HG03342 (cell line): ENCODE data around the gene SH3TC1.

Experiments used
- ATAC-seq: cut with Tn5 transposase; IDR thresholded peaks from one replicate; pipeline ENCODE4 v1.9.1; 2021; ENCODE audit warnings: mild to moderate bottlenecking, moderate library complexity; ENCODE audit not compliant: unreplicated experiment

SH3TC1 gene

GRCh38 chr4:8274066-8274652 is 75.1 kb downstream of the SH3TC1 start:
- no peak for ATAC-seq

- ATAC-seq, result no peak
These were observed 75.9 kb downstream of the SH3TC1 start for GRCh38 chr4:8274765-8275547.

- ATAC-seq, result no peak
These were observed 76.4 kb downstream of the SH3TC1 start for GRCh38 chr4:8275548-8275910.

DNA sequence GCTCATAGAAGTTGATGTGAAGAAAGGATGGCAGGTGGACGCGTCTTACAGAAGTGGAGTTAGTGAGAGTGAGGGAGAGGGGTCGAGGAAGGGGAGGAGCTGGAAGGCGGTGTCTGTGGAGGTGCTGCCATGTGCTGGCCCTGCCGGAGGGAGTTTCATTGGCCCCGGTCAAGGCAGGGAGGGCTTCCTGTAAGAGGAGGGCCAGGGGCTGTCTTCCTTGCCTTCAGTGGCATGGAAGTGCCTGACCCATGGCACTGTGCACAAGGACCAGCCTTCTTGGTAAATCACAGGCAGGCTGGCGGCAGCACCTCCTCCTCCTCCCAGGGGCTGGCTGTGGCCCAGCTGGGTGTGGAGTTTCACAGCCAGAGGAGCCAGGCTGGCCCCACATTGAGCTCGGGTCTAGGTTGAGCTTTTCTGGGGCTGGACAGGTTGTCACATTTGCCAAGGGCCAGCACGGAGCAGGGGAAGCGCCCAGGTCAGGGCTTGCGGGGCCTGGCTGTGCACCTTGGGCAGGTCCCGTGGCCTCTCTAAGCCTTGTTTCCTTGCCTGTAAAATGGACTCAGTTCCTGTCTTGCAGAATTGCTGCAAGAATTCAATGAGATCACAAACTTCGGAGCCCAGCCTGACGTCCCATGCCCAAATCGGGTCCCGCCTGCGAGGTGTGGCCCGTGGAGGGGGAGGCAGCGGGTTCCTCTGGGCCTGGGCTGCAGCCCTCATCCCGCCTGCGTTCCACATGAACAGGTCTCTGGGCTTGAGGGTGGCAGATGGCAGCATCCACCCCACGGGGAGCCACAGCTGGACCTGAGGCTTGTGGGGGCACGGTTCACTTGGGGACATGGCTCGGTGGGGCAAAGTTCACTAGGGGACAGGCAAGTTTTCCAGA is 77.5 kb downstream of the SH3TC1 start:
- ATAC-seq, result no peak

- ATAC-seq, result no peak
These were observed 78.4 kb downstream of the SH3TC1 start for GRCh38 chr4:8277356-8278008.

- no peak for ATAC-seq
These were observed 78.9 kb downstream of the SH3TC1 start for GRCh38 chr4:8278009-8278395.

DNA sequence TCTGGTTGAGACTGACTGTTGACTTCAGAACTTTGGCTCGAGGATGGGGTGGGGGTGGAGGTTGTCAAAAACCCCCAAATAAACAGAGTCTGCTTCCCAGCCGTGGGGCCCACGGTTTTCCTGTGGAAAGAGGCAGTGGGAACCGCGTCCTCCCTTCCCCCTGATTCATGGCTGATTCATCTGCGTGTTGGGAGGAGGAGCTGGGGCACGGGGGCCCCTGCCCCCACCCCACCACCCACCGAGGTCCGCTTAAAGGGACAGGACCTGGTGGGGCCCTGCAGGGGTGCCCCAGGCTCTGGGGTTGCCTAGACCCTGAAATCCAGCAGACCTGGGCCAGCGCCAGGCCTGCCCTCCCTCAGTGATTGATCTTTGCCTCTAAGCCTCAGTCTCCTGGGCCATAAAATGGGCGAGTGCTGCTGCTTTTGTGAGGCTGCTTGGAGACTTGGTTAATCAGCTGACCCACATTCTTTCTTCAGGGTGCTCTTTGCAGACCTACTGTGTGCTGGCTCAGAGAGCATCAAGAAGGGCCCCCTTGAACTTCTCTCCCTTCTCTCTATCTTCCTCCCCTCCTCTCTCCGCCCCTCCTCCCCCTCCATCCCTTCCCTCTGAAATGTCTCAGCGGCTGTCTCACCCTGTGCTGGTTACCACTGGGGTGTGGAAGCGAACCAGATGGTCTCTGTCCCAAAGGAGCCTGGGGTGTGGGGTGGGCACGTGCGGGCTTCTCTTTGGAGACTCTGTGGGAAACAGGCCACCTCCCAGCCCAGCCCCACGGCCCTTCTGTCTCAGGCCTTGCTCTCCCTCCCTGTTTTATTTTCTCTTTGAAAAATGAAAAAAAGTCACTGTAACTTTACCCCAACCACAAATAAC is 79.6 kb downstream of the SH3TC1 start:
- ATAC-seq, result no peak

GRCh38 chr4:8279321-8280157 is 80.4 kb downstream of the SH3TC1 start:
- ATAC-seq, result no peak

GRCh38 chr4:8280158-8280875 is 81.2 kb downstream of the SH3TC1 start:
- no peak for ATAC-seq

- ATAC-seq, result no peak
These were observed 81.9 kb downstream of the SH3TC1 start for GRCh38 chr4:8280876-8281440.

GRCh38 chr4:8281519-8282133 is 82.5 kb downstream of the SH3TC1 start:
- ATAC-seq, result no peak

GRCh38 chr4:8282134-8282641 is 83.1 kb downstream of the SH3TC1 start:
- no peak for ATAC-seq

DNA sequence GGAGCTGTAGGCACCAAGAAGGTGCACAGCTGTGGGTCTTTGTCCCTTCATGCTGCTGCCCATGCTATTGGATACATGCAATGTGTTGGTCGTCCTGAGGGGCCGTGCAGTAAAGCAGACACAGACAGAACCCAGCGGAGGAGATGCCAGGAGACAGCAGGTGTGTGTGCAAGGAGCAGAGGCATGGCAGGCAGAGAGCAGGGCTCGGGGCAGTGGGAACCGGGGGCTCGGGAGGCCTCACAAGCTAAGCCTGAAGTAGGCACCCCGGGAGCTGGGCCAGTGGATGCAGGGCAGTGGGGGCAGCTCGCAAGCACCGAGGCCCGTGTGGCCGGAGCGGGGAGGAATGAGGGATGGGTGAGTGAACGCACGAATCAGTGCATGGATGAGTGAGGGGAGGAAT is 83.7 kb downstream of the SH3TC1 start:
- no peak for ATAC-seq

DNA sequence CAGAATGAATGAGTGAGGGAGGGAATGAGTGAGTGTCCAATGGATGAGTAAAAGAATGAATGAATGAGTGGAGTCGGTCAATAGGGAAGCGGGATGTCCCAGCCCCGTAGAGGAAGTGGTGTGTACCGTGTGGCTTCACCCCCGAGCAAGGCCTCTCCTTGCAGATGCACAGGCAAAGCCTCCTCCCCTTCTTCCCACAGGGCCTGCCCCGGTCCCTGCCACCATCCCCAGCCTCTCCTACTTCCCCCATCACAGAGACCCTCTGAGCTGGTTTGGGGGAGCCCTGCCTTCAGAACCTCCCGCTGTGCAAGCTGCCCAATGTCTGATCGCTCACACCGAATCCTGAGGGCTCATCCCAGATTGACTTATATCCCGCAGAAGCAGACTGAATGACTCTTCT is 84.1 kb downstream of the SH3TC1 start:
- no peak for ATAC-seq

DNA sequence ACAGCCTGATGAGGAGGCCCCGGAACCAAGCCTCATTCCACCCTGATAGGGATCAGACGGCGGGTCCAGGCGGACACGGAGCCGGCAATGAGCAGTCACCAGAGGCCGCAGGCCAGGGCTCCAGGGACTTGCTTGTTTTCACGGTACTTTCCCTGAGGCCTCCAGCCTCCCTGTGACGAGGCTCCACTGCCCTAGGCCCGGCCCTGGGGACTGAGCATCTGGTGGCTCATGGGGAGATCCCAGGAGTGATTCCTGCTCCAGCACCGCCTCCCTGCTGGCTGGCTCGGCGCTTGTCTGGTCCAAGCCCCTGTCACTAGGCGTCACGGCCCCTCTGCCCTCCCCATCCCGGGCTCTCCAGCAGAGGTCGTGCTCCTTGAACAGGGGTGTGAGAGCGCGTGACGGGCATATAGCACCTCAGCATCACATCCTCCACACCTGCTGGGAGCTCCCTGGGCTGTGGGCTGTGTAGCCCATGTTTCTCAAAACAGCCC is 84.6 kb downstream of the SH3TC1 start:
- no peak for ATAC-seq

DNA sequence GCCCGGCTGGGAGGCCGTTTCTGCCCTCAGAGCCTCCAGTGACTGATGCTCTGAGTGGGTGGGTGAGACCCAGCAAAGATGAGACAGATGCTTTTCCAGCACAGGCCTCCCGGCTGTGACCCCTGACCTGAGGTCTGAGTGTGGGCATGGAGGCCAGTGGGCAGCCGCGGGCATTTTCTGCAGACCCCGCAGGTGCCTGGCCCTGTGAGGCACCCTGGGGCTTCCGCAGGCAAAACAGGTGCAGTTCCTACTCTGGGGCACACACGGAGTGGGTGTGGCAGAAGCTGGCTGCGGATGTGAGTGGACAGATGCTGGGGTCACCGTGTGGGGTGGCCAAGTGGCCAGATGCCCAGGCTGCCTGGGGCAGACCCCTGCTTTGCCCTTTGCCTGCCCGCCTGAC is 85.3 kb downstream of the SH3TC1 start:
- no peak for ATAC-seq

DNA sequence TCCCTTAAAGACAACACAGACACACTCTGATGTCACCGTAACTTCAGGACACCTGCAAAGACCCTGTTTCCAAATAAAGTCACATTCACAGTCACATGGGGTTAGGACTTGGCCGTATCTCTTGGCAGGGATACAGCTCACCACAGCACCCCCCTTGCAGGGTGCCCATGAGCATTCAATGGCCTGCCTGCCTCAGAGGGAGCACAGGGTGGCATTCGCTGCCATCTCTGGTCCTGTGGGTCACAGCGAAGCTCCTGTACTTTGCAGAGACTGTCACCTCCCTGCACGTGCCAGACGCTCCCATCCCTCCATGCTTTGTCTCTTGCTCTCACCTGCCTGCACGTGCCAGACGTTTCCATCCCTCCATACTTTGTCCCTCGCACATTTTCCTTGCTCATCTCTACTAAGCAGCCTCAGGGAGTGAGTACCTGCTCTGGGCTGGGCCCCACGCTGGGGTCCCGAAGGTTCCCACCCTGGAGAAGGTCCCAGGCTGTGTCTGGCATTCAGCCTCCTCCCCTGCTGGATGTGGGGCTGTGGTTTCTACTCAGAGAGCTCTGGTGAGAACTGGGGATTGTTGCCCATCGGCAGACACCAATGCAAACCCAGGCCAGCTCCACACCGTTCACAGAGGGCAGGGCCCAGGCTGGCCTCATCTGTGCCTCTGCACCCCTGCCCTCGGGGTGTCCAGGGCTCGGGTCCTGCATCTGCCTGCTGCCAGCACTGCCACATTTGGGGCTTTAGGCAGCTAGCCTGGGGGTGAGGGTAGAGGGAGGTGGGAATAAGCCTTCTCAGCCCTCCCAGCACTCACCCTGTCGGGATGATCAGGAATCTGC is 86.3 kb downstream of the SH3TC1 start:
- ATAC-seq, result no peak
